Stimulated activated CD8-positive, alpha-beta memory T cell treated with anti-CD3 and anti-CD28 coated beads, Interleukin-12 subunit alpha, Interleukin-12 subunit beta, amount 100 ng/mL, for 1 hour (primary cell): ENCODE results near the gene KLK6.

Experiments used
- DNase-seq: peaks from one replicate; pipeline ENCODE4 v3.0.0-alpha.2; 2020; ENCODE audit warnings: low read depth

KLK6 gene

GRCh38 chr19:50969413-50969760 is at the start of gene KLK6:
KLK6 (minus strand) TSS chr19:50969591; CDS start chr19:50968104, 1,487 bp downstream.
- DNase-seq, result no peak

DNA sequence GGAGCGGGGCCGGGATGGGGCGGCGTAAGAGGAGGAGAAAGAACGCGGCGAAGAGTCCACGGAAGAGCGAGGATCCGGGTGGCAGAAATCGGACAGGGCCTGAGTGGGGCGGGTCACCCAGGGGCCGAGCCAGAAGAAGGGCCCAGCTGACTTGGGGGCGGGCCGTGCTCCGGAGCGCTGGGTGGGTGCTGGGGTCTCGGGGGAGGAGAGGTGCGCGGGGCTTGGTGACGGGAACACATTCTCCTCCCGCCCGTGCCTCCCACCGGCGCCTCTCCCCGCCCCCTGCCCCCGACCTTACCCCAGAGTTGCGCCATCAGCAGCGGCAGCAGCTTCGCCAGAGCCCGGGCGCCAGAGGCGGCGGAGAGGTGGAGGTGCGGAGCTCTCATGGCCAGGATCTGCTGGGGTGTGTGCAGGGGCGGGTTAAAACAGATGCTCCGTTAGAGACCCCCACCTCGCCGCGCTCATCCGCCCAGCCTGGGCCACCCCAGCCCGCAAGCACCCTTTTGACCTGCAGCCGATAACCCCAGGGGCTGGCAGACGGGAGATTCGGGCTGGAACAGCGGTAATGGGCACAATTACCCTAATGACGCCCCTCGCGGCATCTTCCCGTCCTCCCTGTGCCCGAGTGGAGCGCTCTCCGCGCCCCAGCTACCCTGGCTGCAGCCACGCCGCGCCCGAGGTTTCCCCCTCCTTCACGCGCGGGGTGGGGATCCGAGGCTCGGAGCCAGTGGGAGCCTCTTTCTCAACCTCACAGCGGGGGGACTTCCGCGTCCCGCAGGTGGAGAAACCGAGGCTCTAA is 49.6 kb upstream of the KLK6 start:
- DNase-seq, result no peak

DNA sequence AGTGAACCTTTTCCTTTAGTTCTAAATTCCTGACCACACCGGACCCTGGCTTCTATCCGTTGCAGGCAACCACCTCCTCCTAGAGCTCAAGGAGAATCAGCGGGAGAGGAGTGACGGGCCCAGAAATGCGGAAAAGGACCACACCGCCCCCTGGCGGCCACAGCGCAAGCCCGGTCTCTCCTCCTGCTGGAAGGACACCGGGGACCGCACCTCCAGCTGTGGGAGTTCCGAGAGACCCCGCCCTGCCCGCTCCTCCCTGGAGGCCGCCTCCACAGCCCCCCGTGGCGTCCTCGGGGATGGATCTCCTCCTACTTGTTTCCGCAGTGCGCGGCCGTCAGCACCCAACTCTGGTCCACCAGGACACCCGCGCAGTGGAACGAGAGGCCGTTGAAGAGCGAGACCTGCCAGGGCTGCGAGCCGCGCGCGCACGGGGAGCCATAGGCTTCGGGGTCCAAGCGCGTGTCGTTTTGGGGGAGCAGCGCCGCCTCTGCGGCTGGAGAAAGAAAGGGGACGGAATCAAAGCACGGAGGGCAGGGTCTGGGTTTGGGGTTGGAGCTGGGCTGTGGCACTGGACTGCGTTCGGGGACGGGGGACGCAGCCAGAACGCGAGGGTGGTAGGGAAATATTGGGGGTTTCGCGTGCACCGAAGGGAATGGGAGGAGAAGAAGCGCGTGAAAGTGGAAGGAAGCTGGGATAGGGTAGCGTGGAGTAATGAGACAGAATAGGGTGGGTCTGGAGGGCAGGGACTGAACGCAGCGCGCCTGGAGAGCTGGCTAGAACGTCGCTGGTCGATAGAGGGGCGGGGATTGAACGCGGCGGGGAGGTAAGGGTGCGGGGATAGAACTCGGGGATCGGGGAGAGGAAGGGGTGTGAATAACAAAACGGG is 47.6 kb upstream of the KLK6 start:
- DNase-seq, result peak; percentile 25

DNA sequence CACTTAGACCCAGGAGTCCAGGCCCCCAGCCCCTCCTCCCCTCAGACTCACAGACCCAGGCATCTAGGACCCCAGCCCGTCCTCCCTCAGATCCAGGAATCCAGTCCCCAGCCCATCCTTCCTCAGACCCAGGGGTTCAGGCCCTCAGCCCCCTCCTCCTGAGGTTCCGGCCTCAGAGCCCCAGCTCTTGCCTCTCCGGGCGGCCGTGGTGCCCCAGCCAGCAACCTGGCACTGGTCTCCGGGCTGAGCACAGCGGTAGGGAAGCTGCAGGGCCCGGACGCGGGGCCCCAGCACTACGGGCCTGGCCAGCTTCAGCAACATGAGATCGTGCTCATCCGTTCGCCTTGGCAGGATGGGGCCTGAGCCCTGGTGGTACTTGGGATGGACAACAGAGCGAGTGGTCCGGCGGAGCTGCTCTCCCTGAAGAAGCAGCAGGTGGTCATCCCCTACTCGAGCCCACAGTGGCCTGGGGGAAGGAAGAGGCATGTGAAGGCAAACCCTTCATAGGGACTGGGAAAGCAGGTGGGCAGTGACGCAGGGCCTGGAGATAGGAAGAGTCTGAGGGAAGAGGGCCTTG is 46.4 kb upstream of the KLK6 start:
- no peak for DNase-seq

- DNase-seq, result no peak
Measured at GRCh38 chr19:51014242-51014641, 44.9 kb upstream of the KLK6 start.

GRCh38 chr19:51012661-51013190 is 43.3 kb upstream of the KLK6 start:
- no peak for DNase-seq

DNA sequence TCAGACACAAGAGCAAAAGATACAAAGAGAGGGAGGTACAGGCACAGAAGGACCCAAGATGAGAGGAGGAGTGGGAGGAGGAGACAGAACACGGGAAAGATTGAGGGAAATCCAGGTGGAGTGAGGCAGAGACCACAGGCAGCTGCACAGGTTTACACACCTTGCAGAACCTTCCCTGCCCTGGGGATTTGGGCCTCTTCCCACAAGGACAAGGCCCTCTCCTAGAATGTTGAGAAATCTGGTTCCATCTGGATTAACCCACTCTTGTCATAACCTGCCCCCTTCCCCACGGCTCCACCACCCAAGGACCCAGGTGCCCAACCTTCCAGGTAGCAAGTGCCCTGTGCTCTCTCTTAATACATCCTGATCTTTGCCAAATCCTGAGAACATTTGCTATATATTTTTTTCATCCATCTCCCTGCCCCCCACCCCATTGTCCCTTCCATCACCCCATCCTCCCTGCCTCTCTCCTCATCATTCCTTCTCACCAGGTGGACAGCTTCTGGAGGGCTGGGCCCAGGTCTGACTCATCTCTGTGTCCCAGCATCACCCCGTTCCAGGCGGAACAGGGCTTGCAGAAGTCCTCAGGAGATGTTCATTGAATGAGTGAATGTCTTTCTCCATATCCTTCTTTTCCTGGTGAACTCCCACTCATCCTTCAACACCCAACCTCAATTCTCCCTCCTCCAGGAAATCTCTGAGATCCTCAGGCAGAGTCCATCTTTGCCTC is 40.8 kb upstream of the KLK6 start:
- no peak for DNase-seq

- no peak for DNase-seq
Measured at GRCh38 chr19:51009061-51009891, 39.9 kb upstream of the KLK6 start.

DNA sequence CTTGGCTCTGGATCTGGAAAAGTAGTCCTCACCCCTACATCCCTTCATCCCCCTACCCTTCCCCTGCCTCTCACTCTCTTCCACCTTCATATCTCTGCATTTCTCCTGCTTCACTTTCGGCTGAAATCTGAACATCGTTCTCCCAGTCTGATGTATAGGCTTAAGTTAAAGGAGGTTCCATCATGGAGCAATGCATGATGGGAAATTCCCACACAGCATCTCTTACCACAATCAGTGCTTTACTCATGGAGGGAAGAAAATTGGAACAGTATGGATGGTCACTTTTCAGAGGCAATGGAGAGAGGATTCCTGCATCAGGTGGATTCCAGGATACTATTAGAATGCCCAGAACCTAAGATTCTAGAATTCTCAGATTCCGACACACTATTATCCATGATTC is 38.1 kb upstream of the KLK6 start:
- no peak for DNase-seq

DNA sequence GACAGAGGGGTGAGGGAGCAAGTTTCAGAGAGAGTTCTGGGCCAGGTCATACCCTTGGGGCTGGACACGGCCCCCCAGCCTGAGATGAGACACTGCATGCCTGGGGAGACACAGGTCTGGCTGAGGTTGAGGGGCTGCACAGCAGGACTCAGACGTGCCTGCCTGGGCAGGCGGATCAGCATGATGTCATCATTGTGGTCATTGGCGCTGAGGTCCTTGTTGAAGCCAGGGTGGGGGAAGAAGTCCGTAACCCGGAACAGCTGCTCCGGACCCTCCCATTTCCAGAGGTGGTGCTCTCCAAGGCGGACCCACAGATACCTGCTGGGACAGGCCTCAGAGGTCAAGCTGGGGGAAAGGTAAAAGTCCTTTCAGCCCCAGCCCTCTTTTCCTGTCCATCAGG is 37.0 kb upstream of the KLK6 start:
- DNase-seq, result no peak

- no peak for DNase-seq
Measured at GRCh38 chr19:51005248-51005647, 35.9 kb upstream of the KLK6 start.

GRCh38 chr19:51003316-51003715 is 33.9 kb upstream of the KLK6 start:
- no peak for DNase-seq

GRCh38 chr19:51002542-51003311 is 33.3 kb upstream of the KLK6 start:
- no peak for DNase-seq

- no peak for DNase-seq
Measured at GRCh38 chr19:51002089-51002532, 32.7 kb upstream of the KLK6 start.

DNA sequence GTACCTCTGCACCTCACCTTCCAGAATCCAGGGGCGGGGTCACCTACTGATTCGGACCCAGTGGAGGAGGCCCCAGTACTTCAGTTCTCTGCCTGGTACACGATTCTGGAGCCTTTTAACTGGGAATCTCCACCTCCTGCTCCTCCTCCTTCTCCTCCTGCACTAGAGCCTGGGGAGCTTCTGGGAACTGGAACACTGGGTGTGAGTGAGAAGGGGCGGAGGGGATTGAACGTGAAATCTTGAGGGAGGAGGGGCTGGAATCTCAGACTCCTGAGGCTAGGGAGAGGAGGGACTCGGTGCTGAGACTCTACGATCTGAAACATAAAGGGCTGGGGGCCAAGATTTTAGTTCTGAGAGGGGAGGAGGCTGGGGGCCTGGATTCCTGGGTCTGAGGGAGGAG is 32.1 kb upstream of the KLK6 start, which contains the start of gene KLK8:
Gene KLK8 (minus strand): TSS at position 90 of the 400 bp plus-strand sequence. CDS start 437 bp downstream, outside the sequence.
- DNase-seq, result no peak

DNA sequence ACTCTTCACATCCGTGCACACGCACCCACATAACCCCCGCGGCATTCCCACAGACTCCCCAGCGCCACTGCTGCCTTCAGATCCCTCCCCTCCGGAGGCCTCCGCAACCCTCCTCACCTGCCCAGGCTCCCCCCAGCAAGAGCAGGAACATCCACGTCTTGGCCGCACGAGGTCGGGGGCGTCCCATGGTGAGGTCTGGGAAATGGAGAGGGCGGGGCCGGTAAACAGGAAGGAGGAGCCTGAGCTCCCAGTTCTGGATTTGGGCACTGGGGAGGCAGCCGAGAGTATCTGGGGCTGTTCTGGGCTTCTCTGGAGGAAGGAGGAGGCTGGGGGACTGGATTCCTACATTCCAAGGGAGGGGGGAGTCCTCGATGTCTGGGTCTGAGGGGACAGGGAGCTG is 31.6 kb upstream of the KLK6 start:
- DNase-seq, result no peak

DNA sequence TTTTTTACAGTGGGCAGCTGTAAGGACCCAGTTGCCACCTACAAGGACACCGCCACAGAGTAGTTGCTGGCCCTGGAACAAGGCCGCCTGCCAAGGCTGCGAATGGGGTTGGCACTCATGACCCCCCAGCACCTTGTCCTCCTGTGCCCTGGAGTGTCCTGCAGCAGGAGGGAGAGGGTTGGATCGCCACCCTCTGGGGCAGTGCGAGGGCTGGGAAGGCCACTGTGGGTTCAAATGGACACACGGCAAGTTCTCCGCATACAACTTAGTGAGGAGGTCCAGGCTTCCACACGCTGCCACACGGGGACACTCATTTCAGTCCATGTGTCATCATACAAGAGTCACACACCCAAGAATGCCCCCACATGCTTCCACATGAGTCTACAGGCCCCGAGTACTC is 31.0 kb upstream of the KLK6 start:
- no peak for DNase-seq

- DNase-seq, result no peak
Measured at GRCh38 chr19:50998686-50999085, 29.3 kb upstream of the KLK6 start.

GRCh38 chr19:50998061-50998460 is 28.7 kb upstream of the KLK6 start:
- no peak for DNase-seq

GRCh38 chr19:50994129-50994528 is 24.7 kb upstream of the KLK6 start:
- DNase-seq, result no peak
